Esophagus muscularis mucosa (tissue), 4 donors: ENCODE data around the gene UBE2S.

Experiments
- CTCF ChIP-seq, 3 experiments: fragments of 200-600 bp in 2 of 3; fragments of 450-650 bp in 1 of 3; sonication (generic) in 2 of 3; IDR thresholded peaks; one replicate each; pipeline ENCODE4 v1.5.1; 2017 to 2019; ENCODE audit warnings: antibody characterized with exemption in 3 of 3, mild to moderate bottlenecking in 2 of 3, moderate library complexity in 1 of 3
- EP300 ChIP-seq: sonication (generic); formaldehyde crosslinking; IDR thresholded peaks from one replicate; pipeline ENCODE4 v1.6.1; 2017; ENCODE audit warnings: antibody characterized with exemption
- POLR2A ChIP-seq: fragments of 450-650 bp; IDR thresholded peaks from one replicate; pipeline ENCODE4 v1.6.1; 2017; ENCODE audit warnings: antibody characterized with exemption, moderate library complexity, mild to moderate bottlenecking, low read depth
- POLR2AphosphoS5 ChIP-seq, 2 donors: sonication (generic); formaldehyde crosslinking; IDR thresholded peaks; one replicate each; pipeline ENCODE4 v1.6.1; 2017; ENCODE audit warnings: antibody characterized with exemption in 2 of 2

- peak in 1 of 3 experiments; percentile 10 for TF ChIP-seq CTCF (IDR thresholded peaks at IDR 0.05)
- TF ChIP-seq EP300 = no peak
- no peak for TF ChIP-seq POLR2A
- no peak for TF ChIP-seq POLR2AphosphoS5 (IDR thresholded peaks at IDR 0.05)
These were observed 23.3 kb downstream of the UBE2S start, which contains the start of gene TMEM238 for GRCh38 chr19:55384131-55384919.
